ENCODE measurements around the gene GRB7.

- no peak for TF ChIP-seq CTCF (IDR thresholded peaks at IDR 0.05)
- no peak for TF ChIP-seq POLR2A (IDR thresholded peaks at IDR 0.05)
These were observed 2.2 kb downstream of the GRB7 start for GRCh38 chr17:39739885-39740356.
